GM18519 (cell line): ENCODE measurements around the gene SLC52A1.
"Not testable (repeated sequence)": the region's sequence is repeated elsewhere in the genome, so short reads cannot be mapped to it uniquely, and the experiment has no call there.

Source experiments
- ATAC-seq: cut with Tn5 transposase; IDR thresholded peaks from one replicate; pipeline ENCODE4 v1.9.1; 2021; ENCODE audit warnings: mild to moderate bottlenecking, moderate library complexity; ENCODE audit not compliant: unreplicated experiment, low FRiP score

Gene SLC52A1

GRCh38 chr17:5035315-5035714 lies at the start of gene SLC52A1:
SLC52A1 (minus strand) TSS chr17:5035426; CDS start chr17:5034606, 820 bp downstream.
- no peak for ATAC-seq

GRCh38 chr17:5080591-5080990 lies 45.4 kb upstream of the SLC52A1 start:
- ATAC-seq = no peak

GRCh38 chr17:5078106-5079028 lies 43.1 kb upstream of the SLC52A1 start, which contains the start of gene ZFP3:
ZFP3 (plus strand) TSS chr17:5078467; CDS start chr17:5091505, 13,038 bp downstream.
- no peak for ATAC-seq

- no peak for ATAC-seq
Measured at GRCh38 chr17:5077781-5078105, 42.5 kb upstream of the SLC52A1 start.

GRCh38 chr17:5077275-5077674 lies 42.0 kb upstream of the SLC52A1 start:
- ATAC-seq = not testable (repeated sequence)

- ATAC-seq = not testable (repeated sequence)
Measured at GRCh38 chr17:5075472-5075871, 40.2 kb upstream of the SLC52A1 start.

GRCh38 chr17:5069724-5070123 lies 34.5 kb upstream of the SLC52A1 start:
- ATAC-seq = no peak

GRCh38 chr17:5068236-5068635 lies 33.0 kb upstream of the SLC52A1 start:
- ATAC-seq = no peak

GRCh38 chr17:5065227-5065744 lies 30.1 kb upstream of the SLC52A1 start:
- ATAC-seq = no peak

GRCh38 chr17:5055543-5055942 lies 20.3 kb upstream of the SLC52A1 start:
- no peak for ATAC-seq

GRCh38 chr17:5050278-5050677 lies 15.1 kb upstream of the SLC52A1 start:
- no peak for ATAC-seq

GRCh38 chr17:5049314-5049841 lies 14.2 kb upstream of the SLC52A1 start:
- no peak for ATAC-seq

- ATAC-seq = no peak
Measured at GRCh38 chr17:5047446-5047845, 12.2 kb upstream of the SLC52A1 start.

- ATAC-seq = no peak
Measured at GRCh38 chr17:5045496-5045895, 10.3 kb upstream of the SLC52A1 start.

GRCh38 chr17:5044630-5045029 lies 9.4 kb upstream of the SLC52A1 start:
- no peak for ATAC-seq

- no peak for ATAC-seq
Measured at GRCh38 chr17:5043524-5043923, 8.3 kb upstream of the SLC52A1 start.

- no peak for ATAC-seq
Measured at GRCh38 chr17:5042157-5043022, 7.2 kb upstream of the SLC52A1 start.

- no peak for ATAC-seq
Measured at GRCh38 chr17:5034651-5035050, 575 bp downstream of the SLC52A1 start.

- ATAC-seq = no peak
Measured at GRCh38 chr17:5034063-5034462, 1.2 kb downstream of the SLC52A1 start.

GRCh38 chr17:5033352-5034015 lies 1.7 kb downstream of the SLC52A1 start:
- no peak for ATAC-seq
